ENCODE measurements around the gene DNLZ. TPM values are rescaled to one million over a fixed set of nuclear protein-coding genes. Genes with fewer than 3 reads are reported as not detected.

DNLZ gene
- total and polyA plus RNA-seq, 9 of the 15 experiments (the other 6 are each of a cell fraction or from before 2014, with no cell fraction given) = 0.17 to 44.6 (median 3.4) TPM

GRCh38 chr9:136373300-136374182 is 10.0 kb upstream of the DNLZ start, which contains the start of gene CARD9 (continued):
- TF ChIP-seq BCLAF1 (IDR thresholded peaks at IDR 0.05; ENCODE audit: borderline replicate concordance in 1 of 2, control insufficient read depth in 1 of 2, low read depth in 2 of 2, low read length in 1 of 2) (no peak), MCM3 (IDR thresholded peaks at IDR 0.05) (no peak), MAZ (CRISPR knock-in tag; conservative IDR thresholded peaks at IDR 0.05 in 1 of 2, IDR thresholded peaks at IDR 0.05 in 1 of 2) (0 out of 4 replicates have a peak, but pooled peaks of 1 of the 2 experiments have one; percentile 35), PRDM10 (IDR thresholded peaks at IDR 0.05; ENCODE audit: partially characterized antibody) (peak; percentile 17), ARID1B (IDR thresholded peaks at IDR 0.05) (no peak), JUND (IDR thresholded peaks at IDR 0.05; ENCODE audit: borderline replicate concordance, low read depth, low read length) (peak; percentile 24; the same call in 1 of the 2 replicates), JUND (tag; IDR thresholded peaks at IDR 0.05; ENCODE audit: borderline replicate concordance, low read depth, low read length) (no peak), RBFOX2 (IDR thresholded peaks at IDR 0.05; ENCODE audit: low read depth, low read length) (peak; percentile 90), MTA2 (IDR thresholded peaks at IDR 0.05; ENCODE audit: low read depth) (no peak), NR4A1 (CRISPR knock-in tag; IDR thresholded peaks at IDR 0.05) (no peak), NR4A1 (tag; IDR thresholded peaks at IDR 0.05) (no peak)

Data from K562 (cell line).